Neural cell (in vitro differentiated cells): ENCODE data around the gene DNAH5. TPM values are rescaled to one million over a fixed set of nuclear protein-coding genes. Genes with fewer than 3 reads are reported as not detected.

ENCODE experiments used
- H2AFZ ChIP-seq: fragments of 200-600, 300-800 bp; sonication (generic), shearing (Covaris generic); 2 replicates; pipeline ENCODE4 v1.6.0; 2014; ENCODE audit warnings: low read depth, mild to moderate bottlenecking, antibody characterized with exemption, low read length, moderate library complexity
- H3F3A ChIP-seq: fragments of 200-600 bp; shearing (Covaris generic); 2 replicates; pipeline ENCODE4 v1.6.1; 2016; ENCODE audit warnings: mild to moderate bottlenecking, moderate library complexity, mixed read lengths, antibody characterized with exemption, low read length; ENCODE audit not compliant: insufficient read depth, poor library complexity, severe bottlenecking
- H3K27ac ChIP-seq: fragments of 200-600, 300-800 bp; sonication (generic), shearing (Covaris generic); 2 replicates; pipeline ENCODE4 v1.5.1; 2014; ENCODE audit warnings: mild to moderate bottlenecking, low read length, moderate library complexity
- H3K27me3 ChIP-seq: fragments of 300-800, 200-600 bp; sonication (generic), shearing (Covaris generic); 2 replicates; pipeline ENCODE4 v1.6.0; 2014; ENCODE audit warnings: mild to moderate bottlenecking, low read depth, low read length, moderate library complexity; ENCODE audit not compliant: insufficient read depth
- H3K36me3 ChIP-seq: fragments of 300-800, 200-600 bp; sonication (generic), shearing (Covaris generic); 2 replicates; pipeline ENCODE4 v1.5.1; 2014; ENCODE audit warnings: mild to moderate bottlenecking, antibody characterized with exemption, low read length, moderate library complexity; ENCODE audit not compliant: insufficient read depth
- H3K4me2 ChIP-seq: fragments of 300-800, 200-600 bp; sonication (generic), shearing (Covaris generic); 2 replicates; pipeline ENCODE4 v1.6.0; 2014; ENCODE audit warnings: mild to moderate bottlenecking, low read length
- H3K4me3 ChIP-seq: fragments of 300-800, 200-600 bp; sonication (generic), shearing (Covaris generic); 2 replicates; pipeline ENCODE4 v1.5.1; 2014; ENCODE audit warnings: mild to moderate bottlenecking, low read length, moderate library complexity
- H3K79me2 ChIP-seq: fragments of 200-600 bp; shearing (Covaris generic); replicated peaks from 2 replicates; pipeline ENCODE4 v1.6.0; 2014; ENCODE audit warnings: mild to moderate bottlenecking, low read length, moderate library complexity; ENCODE audit not compliant: insufficient read depth
- H3K9ac ChIP-seq: fragments of 300-800, 200-600 bp; sonication (generic), shearing (Covaris generic); 2 replicates; pipeline ENCODE4 v1.6.1; 2016; ENCODE audit warnings: mild to moderate bottlenecking, low read length, mixed read lengths
- H3K9me2 ChIP-seq: fragments of 200-600 bp; shearing (Covaris generic); 2 replicates; pipeline ENCODE4 v1.6.1; 2016; ENCODE audit warnings: mild to moderate bottlenecking, low read length, mixed read lengths; ENCODE audit not compliant: insufficient read depth
- H3K9me3 ChIP-seq: fragments of 200-600, 300-800 bp; sonication (generic), shearing (Covaris generic); 2 replicates; pipeline ENCODE4 v1.6.1; 2016; ENCODE audit warnings: mild to moderate bottlenecking, mixed run types, low read length, moderate library complexity, mixed read lengths
- H4K20me1 ChIP-seq: fragments of 200-600 bp; shearing (Covaris generic); 2 replicates; pipeline ENCODE4 v1.6.1; 2016; ENCODE audit warnings: mild to moderate bottlenecking, mixed run types; ENCODE audit not compliant: insufficient read depth
- CTCF ChIP-seq: fragments of 450-650 bp; IDR thresholded peaks from 2 replicates; pipeline ENCODE4 v1.5.1; 2014; ENCODE audit warnings: antibody characterized with exemption, mild to moderate bottlenecking, moderate library complexity; ENCODE audit not compliant: poor library complexity, severe bottlenecking
- EP300 ChIP-seq: fragments of 450-650 bp; conservative IDR thresholded peaks from 2 replicates; pipeline ENCODE4 v1.6.1; 2014; ENCODE audit warnings: antibody characterized with exemption, mild to moderate bottlenecking, moderate library complexity; ENCODE audit not compliant: poor library complexity, severe bottlenecking
- EZH2 ChIP-seq: fragments of 200-600, 300-800 bp; shearing (Covaris generic), sonication (generic); IDR thresholded peaks from 2 replicates; pipeline ENCODE4 v1.6.1; 2014; ENCODE audit warnings: antibody characterized with exemption, low read length, borderline replicate concordance, mild to moderate bottlenecking; ENCODE audit not compliant: insufficient read depth, poor library complexity, severe bottlenecking
- MXI1 ChIP-seq: fragments of 450-650 bp; conservative IDR thresholded peaks from 2 replicates; pipeline ENCODE4 v1.6.1; 2014; ENCODE audit warnings: antibody characterized with exemption, mild to moderate bottlenecking; ENCODE audit not compliant: poor library complexity, severe bottlenecking
- POLR2AphosphoS5 ChIP-seq: IDR thresholded peaks from 2 replicates; pipeline ENCODE4 v1.6.1; 2012
- RAD21 ChIP-seq: fragments of 450-650 bp; conservative IDR thresholded peaks from 2 replicates; pipeline ENCODE4 v1.6.1; 2014; ENCODE audit warnings: antibody characterized with exemption, mild to moderate bottlenecking, moderate library complexity
- REST ChIP-seq: IDR thresholded peaks from 2 replicates; pipeline ENCODE4 v1.6.1; 2012; ENCODE audit warnings: borderline replicate concordance
- SMC3 ChIP-seq: fragments of 450-650 bp; conservative IDR thresholded peaks from 2 replicates; pipeline ENCODE4 v1.6.1; 2014; ENCODE audit warnings: antibody characterized with exemption, mild to moderate bottlenecking, moderate library complexity; ENCODE audit not compliant: poor library complexity
- TAF1 ChIP-seq: IDR thresholded peaks from 2 replicates; pipeline ENCODE4 v1.6.1; 2012; ENCODE audit warnings: low read depth
- polyA plus RNA-seq: library from polyadenylated mRNA; depleted of rRNA; stranded (reverse); fragments of >200 nt; gene quantifications from 2 replicates; pipeline ENCODE4 v1.2.3, GENCODE V29; 2014

The DNAH5 gene
- polyA plus RNA-seq, 1 donor from 2014 or later: 12.8 TPM

DNA sequence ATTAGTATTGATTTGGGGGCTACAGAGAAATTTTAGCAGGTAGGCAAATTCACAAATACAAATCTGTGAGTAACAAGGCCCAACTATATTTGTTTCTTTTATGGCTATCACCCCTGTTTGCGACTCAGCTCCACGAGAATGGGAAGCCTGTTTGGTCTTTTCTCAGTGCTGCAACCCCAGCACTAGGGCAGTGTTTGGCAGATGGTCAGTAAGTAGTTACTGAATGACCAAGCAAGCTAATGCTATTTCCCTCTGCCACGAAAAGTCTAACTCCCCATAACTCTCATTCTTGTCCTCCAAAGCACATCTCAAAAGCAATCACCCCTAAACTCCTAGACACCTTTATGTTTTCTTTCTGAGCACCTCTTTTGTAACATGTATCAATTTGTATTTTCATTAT, 245.6 kb downstream of the DNAH5 start:
- H3K9ac ChIP-seq: no peak overlapping the region
- no peaks in the 10 kb centered on the region for H3K79me2 ChIP-seq
- H3K27me3 ChIP-seq: no peaks in the 10 kb centered on the region
- no peak overlapping the region for H3K4me3 ChIP-seq
- no peaks in the 10 kb centered on the region for H3K9me3 ChIP-seq
- no peak overlapping the region for H2AFZ ChIP-seq
- H3F3A ChIP-seq: no peaks in the 10 kb centered on the region
- no peak overlapping the region for H3K27ac ChIP-seq
- no peaks in the 10 kb centered on the region for H3K9me2 ChIP-seq
- no peaks in the 10 kb centered on the region for H3K36me3 ChIP-seq
- TF ChIP-seq REST: no peak
- no peak for TF ChIP-seq CTCF
- no peak for TF ChIP-seq TAF1
- TF ChIP-seq MXI1: no peak
- no peak for TF ChIP-seq EZH2
- no peak for TF ChIP-seq POLR2AphosphoS5
- TF ChIP-seq SMC3: no peak
- no peak for TF ChIP-seq EP300
- TF ChIP-seq RAD21: no peak
- H4K20me1 ChIP-seq: no peaks in the 10 kb centered on the region
- no peak overlapping the region for H3K4me2 ChIP-seq

- H2AFZ ChIP-seq: no peak overlapping the region
- H3K36me3 ChIP-seq: no peaks in the 10 kb centered on the region
- no peak overlapping the region for H3K4me2 ChIP-seq
- H3K9me2 ChIP-seq: no peaks in the 10 kb centered on the region
- no peak for TF ChIP-seq EZH2
- TF ChIP-seq POLR2AphosphoS5: no peak
- no peak for TF ChIP-seq SMC3
- TF ChIP-seq REST: no peak
- TF ChIP-seq CTCF: no peak
- no peak for TF ChIP-seq EP300
- no peak for TF ChIP-seq RAD21
- TF ChIP-seq TAF1: no peak
- no peak for TF ChIP-seq MXI1
- no peaks in the 10 kb centered on the region for H3K27me3 ChIP-seq
- no peak overlapping the region for H3K27ac ChIP-seq
- no peaks in the 10 kb centered on the region for H3K9me3 ChIP-seq
- H3K9ac ChIP-seq: no peak overlapping the region
- H4K20me1 ChIP-seq: no peaks in the 10 kb centered on the region
- no peaks in the 10 kb centered on the region for H3F3A ChIP-seq
- H3K4me3 ChIP-seq: no peak overlapping the region
- H3K79me2 ChIP-seq: no peaks in the 10 kb centered on the region
Measured at GRCh38 chr5:13695076-13695712, 249.3 kb downstream of the DNAH5 start.
